ENCODE data around the gene LKAAEAR1.

- TF ChIP-seq, protein P1, sequence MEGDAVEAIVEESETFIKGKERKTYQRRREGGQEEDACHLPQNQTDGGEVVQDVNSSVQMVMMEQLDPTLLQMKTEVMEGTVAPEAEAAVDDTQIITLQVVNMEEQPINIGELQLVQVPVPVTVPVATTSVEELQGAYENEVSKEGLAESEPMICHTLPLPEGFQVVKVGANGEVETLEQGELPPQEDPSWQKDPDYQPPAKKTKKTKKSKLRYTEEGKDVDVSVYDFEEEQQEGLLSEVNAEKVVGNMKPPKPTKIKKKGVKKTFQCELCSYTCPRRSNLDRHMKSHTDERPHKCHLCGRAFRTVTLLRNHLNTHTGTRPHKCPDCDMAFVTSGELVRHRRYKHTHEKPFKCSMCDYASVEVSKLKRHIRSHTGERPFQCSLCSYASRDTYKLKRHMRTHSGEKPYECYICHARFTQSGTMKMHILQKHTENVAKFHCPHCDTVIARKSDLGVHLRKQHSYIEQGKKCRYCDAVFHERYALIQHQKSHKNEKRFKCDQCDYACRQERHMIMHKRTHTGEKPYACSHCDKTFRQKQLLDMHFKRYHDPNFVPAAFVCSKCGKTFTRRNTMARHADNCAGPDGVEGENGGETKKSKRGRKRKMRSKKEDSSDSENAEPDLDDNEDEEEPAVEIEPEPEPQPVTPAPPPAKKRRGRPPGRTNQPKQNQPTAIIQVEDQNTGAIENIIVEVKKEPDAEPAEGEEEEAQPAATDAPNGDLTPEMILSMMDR (IDR thresholded peaks at IDR 0.05): no peak
- no peak for TF ChIP-seq POLR2A (IDR thresholded peaks at IDR 0.05)
Observed at GRCh38 chr20:64130876-64131275, 46.7 kb upstream of the LKAAEAR1 start.
